Duodenal mucosa (tissue), 2 donors: ENCODE measurements around the gene LBHD1.
A peak's percentile ranks its signal among the peaks of the same experiment; 100 is the strongest.
"Not testable (repeated sequence)": the region's sequence is repeated elsewhere in the genome, so short reads cannot be mapped to it uniquely, and the experiment has no call there.

Source experiments
- H3K27ac ChIP-seq: one replicate; pipeline ENCODE4 v1.7.0; 2013; ENCODE audit warnings: low read depth, low read length
- H3K27me3 ChIP-seq, 2 donors: one replicate each; pipeline ENCODE4 v1.7.0; 2013; ENCODE audit warnings: low read length in 2 of 2, control low read depth in 1 of 2; ENCODE audit not compliant: insufficient read depth in 2 of 2, control insufficient read depth in 1 of 2
- H3K36me3 ChIP-seq, 2 donors: one replicate each; pipeline ENCODE4 v1.7.0; 2013; ENCODE audit warnings: low read length in 2 of 2, control low read depth in 1 of 2; ENCODE audit not compliant: insufficient read depth in 2 of 2, control insufficient read depth in 1 of 2
- H3K4me1 ChIP-seq, 2 donors: one replicate each; pipeline ENCODE4 v1.7.0; 2013; ENCODE audit warnings: low read length in 2 of 2, control low read depth in 1 of 2; ENCODE audit not compliant: insufficient read depth in 2 of 2, control insufficient read depth in 1 of 2
- H3K4me3 ChIP-seq, 2 donors: one replicate each; pipeline ENCODE4 v1.7.0; 2013; ENCODE audit warnings: low read length in 2 of 2, low read depth in 1 of 2
- H3K9ac ChIP-seq, 2 donors: one replicate each; pipeline ENCODE4 v1.7.0; 2013; ENCODE audit warnings: low read length in 2 of 2, low read depth in 1 of 2
- H3K9me3 ChIP-seq, 2 donors: one replicate each; pipeline ENCODE4 v1.7.0; 2013; ENCODE audit warnings: low read length in 2 of 2, control low read depth in 1 of 2; ENCODE audit not compliant: control insufficient read depth in 1 of 2

Gene LBHD1

GRCh38 chr11:62677714-62678113 lies 5.6 kb upstream of the LBHD1 start:
- Histone ChIP-seq H3K9ac (peak overlapping the region; percentile 90 to 94), H3K36me3 (peaks cover 14% of the 10 kb centered on the region in 2 donors), H3K4me1 (peaks cover 25 to 27% of the 10 kb centered on the region in 2 donors), H3K27ac (no peak overlapping the region), H3K27me3 (no peaks in the 10 kb centered on the region), H3K9me3 (no peaks in the 10 kb centered on the region), H3K4me3 (peak overlapping the region; percentile 97 to 99)

GRCh38 chr11:62677156-62677555 lies 5.1 kb upstream of the LBHD1 start:
- Histone ChIP-seq H3K9ac (no peak overlapping the region), H3K27me3 (no peaks in the 10 kb centered on the region), H3K36me3 (peaks cover 14% of the 10 kb centered on the region in 2 donors), H3K4me1 (peaks cover 29 to 32% of the 10 kb centered on the region in 2 donors), H3K4me3 (no peak overlapping the region), H3K9me3 (no peaks in the 10 kb centered on the region), H3K27ac (no peak overlapping the region)

GRCh38 chr11:62676698-62677097 lies 4.6 kb upstream of the LBHD1 start:
- H3K27me3 ChIP-seq: no peaks in the 10 kb centered on the region
- H3K4me3 ChIP-seq: no peak overlapping the region
- no peaks in the 10 kb centered on the region for H3K9me3 ChIP-seq
- H3K27ac ChIP-seq: no peak overlapping the region
- H3K4me1 ChIP-seq: peaks cover 29 to 37% of the 10 kb centered on the region in 2 donors
- H3K9ac ChIP-seq: peak overlapping the region in 1 of 2 donors; percentile 9
- peaks cover 14% of the 10 kb centered on the region in 2 donors for H3K36me3 ChIP-seq

GRCh38 chr11:62675415-62675814 lies 3.3 kb upstream of the LBHD1 start:
- not testable (repeated sequence) for H3K27ac ChIP-seq, H3K27me3 ChIP-seq, H3K9ac ChIP-seq, H3K9me3 ChIP-seq, H3K4me3 ChIP-seq
- Histone ChIP-seq H3K36me3 (peaks cover 14% of the 10 kb centered on the region in 2 donors), H3K4me1 (peaks cover 29 to 46% of the 10 kb centered on the region in 2 donors)

- peak overlapping the region; percentile 45 to 99 for H3K4me3 ChIP-seq
- H3K27ac ChIP-seq: no peak overlapping the region
- peaks cover 14% of the 10 kb centered on the region in 2 donors for H3K36me3 ChIP-seq
- no peaks in the 10 kb centered on the region for H3K9me3 ChIP-seq
- peaks cover 37 to 51% of the 10 kb centered on the region in 2 donors for H3K4me1 ChIP-seq
- H3K27me3 ChIP-seq: no peaks in the 10 kb centered on the region
- peak overlapping the region in 1 of 2 donors; percentile 26 for H3K9ac ChIP-seq
These were observed 1.1 kb upstream of the LBHD1 start for GRCh38 chr11:62673196-62673525.

- H3K36me3 ChIP-seq: peaks cover under 1 to 6% of the 10 kb centered on the region in 2 donors
- H3K4me3 ChIP-seq: peak overlapping the region; percentile 84 to 99
- H3K9me3 ChIP-seq: no peaks in the 10 kb centered on the region
- H3K9ac ChIP-seq: peak overlapping the region; percentile 92 to 96
- peak overlapping the region; percentile 80 for H3K27ac ChIP-seq
- H3K4me1 ChIP-seq: peaks cover 43 to 59% of the 10 kb centered on the region in 2 donors
- no peaks in the 10 kb centered on the region for H3K27me3 ChIP-seq
These were observed 845 bp downstream of the LBHD1 start for GRCh38 chr11:62671236-62671607.

- H3K27me3 ChIP-seq: no peaks in the 10 kb centered on the region
- H3K9me3 ChIP-seq: no peaks in the 10 kb centered on the region
- H3K9ac ChIP-seq: peak overlapping the region; percentile 21 to 40
- H3K4me1 ChIP-seq: peaks cover 47 to 62% of the 10 kb centered on the region in 2 donors
- peak overlapping the region in 1 of 2 donors; percentile 10 for H3K4me3 ChIP-seq
- no peak overlapping the region for H3K27ac ChIP-seq
- peaks cover 0 to 6% of the 10 kb centered on the region in 2 donors for H3K36me3 ChIP-seq
These were observed 2.5 kb downstream of the LBHD1 start for GRCh38 chr11:62669420-62670161.

GRCh38 chr11:62667460-62667859 lies 4.6 kb downstream of the LBHD1 start:
- H3K27ac ChIP-seq: no peak overlapping the region
- H3K4me1 ChIP-seq: peaks cover 36 to 53% of the 10 kb centered on the region in 2 donors
- H3K4me3 ChIP-seq: no peak overlapping the region

GRCh38 chr11:62666259-62666926 lies 5.7 kb downstream of the LBHD1 start:
- Histone ChIP-seq H3K36me3 (peaks cover 4 to 10% of the 10 kb centered on the region in 2 donors), H3K4me1 (peaks cover 34 to 44% of the 10 kb centered on the region in 2 donors), H3K9ac (peak overlapping the region; percentile 80 to 82), H3K27ac (peak overlapping the region; percentile 76), H3K27me3 (no peaks in the 10 kb centered on the region), H3K9me3 (no peaks in the 10 kb centered on the region), H3K4me3 (peak overlapping the region; percentile 81 to 95)

More at GRCh38 chr11:62667460-62667859, 4.6 kb downstream of the LBHD1 start:
- H3K9me3 ChIP-seq: no peaks in the 10 kb centered on the region
- H3K27me3 ChIP-seq: no peaks in the 10 kb centered on the region
- peaks cover 4 to 6% of the 10 kb centered on the region in 2 donors for H3K36me3 ChIP-seq
- no peak overlapping the region for H3K9ac ChIP-seq

GRCh38 chr11:62665599-62666258 lies 6.3 kb downstream of the LBHD1 start:
- Histone ChIP-seq H3K27ac (peak overlapping the region; percentile 76), H3K9ac (peak overlapping the region; percentile 80 to 82), H3K4me3 (peak overlapping the region; percentile 81 to 95), H3K4me1 (peaks cover 34 to 38% of the 10 kb centered on the region in 2 donors), H3K9me3 (no peaks in the 10 kb centered on the region), H3K27me3 (no peaks in the 10 kb centered on the region), H3K36me3 (peaks cover 4 to 10% of the 10 kb centered on the region in 2 donors)
